ENCODE results near the gene IGFLR1.

The IGFLR1 gene

GRCh38 chr19:35754370-35755130, 12.3 kb upstream of the IGFLR1 start:
- 89 to 90% methylated on average over 13 of the region's 13 CpGs for WGBS, 2 experiments
- no peak overlapping the region for H3K4me3 ChIP-seq (ENCODE audit: insufficient read depth, low read depth, low read length)
- peaks cover 22% of the 10 kb centered on the region for H3K27me3 ChIP-seq (ENCODE audit: control insufficient read depth, insufficient read depth, low read length, poor library complexity, severe bottlenecking)
- H3K27ac ChIP-seq (ENCODE audit: insufficient read depth, low read depth, low read length, poor library complexity, severe bottlenecking), result no peak overlapping the region
- no peaks in the 10 kb centered on the region for H3K9me3 ChIP-seq (ENCODE audit: control insufficient read depth, low read length)
- H3K36me3 ChIP-seq (ENCODE audit: control insufficient read depth, insufficient read depth, low read length), result no peaks in the 10 kb centered on the region
- H3K4me1 ChIP-seq (ENCODE audit: control insufficient read depth, insufficient read depth, low read length), result peaks cover 16% of the 10 kb centered on the region

GRCh38 chr19:35753634-35754369, 11.6 kb upstream of the IGFLR1 start:
- H3K4me3 ChIP-seq (ENCODE audit: insufficient read depth, low read depth, low read length), result no peak overlapping the region
- WGBS, 2 experiments, result 93 to 96% methylated on average over 20 of the region's 20 CpGs
- no peaks in the 10 kb centered on the region for H3K36me3 ChIP-seq (ENCODE audit: control insufficient read depth, insufficient read depth, low read length)
- H3K27me3 ChIP-seq (ENCODE audit: control insufficient read depth, insufficient read depth, low read length, poor library complexity, severe bottlenecking), result peaks cover 22% of the 10 kb centered on the region
- H3K27ac ChIP-seq (ENCODE audit: insufficient read depth, low read depth, low read length, poor library complexity, severe bottlenecking), result no peak overlapping the region
- H3K4me1 ChIP-seq (ENCODE audit: control insufficient read depth, insufficient read depth, low read length), result peaks cover 16% of the 10 kb centered on the region
- no peaks in the 10 kb centered on the region for H3K9me3 ChIP-seq (ENCODE audit: control insufficient read depth, low read length)

DNA sequence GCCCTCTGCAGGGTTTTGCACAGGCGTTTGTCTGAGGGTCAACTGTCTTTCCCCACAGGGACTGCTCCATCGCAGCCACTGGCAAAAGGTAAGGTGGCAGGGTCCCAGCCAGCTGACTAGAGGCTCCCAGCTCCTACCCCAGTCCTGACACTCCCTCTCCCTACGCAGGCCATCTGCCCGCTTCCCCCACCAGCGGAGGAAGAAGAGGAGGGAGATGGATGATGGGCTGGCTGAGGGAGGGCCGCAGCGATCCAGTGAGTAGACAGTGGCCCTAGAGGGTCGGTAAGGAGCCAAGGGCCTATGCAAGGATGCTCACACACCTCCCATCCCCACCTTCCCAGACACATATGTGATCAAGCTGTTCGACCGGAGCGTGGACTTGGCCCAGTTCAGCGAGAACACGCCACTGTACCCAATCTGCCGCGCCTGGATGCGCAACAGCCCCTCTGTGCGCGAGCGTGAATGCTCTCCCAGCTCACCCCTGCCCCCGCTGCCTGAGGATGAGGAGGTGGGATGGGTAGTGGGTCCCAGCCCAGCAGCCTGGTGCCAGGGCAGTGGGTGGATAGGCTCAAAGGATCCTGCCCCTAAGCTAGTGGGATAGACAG, 10.6 kb upstream of the IGFLR1 start:
- H3K27ac ChIP-seq (ENCODE audit: insufficient read depth, low read depth, low read length, poor library complexity, severe bottlenecking), result no peak overlapping the region
- no peak overlapping the region for H3K4me3 ChIP-seq (ENCODE audit: insufficient read depth, low read depth, low read length)
- H3K36me3 ChIP-seq (ENCODE audit: control insufficient read depth, insufficient read depth, low read length), result no peaks in the 10 kb centered on the region
- no peaks in the 10 kb centered on the region for H3K9me3 ChIP-seq (ENCODE audit: control insufficient read depth, low read length)
- WGBS, 2 experiments, result 94% methylated on average over 19 to 20 of the region's 20 CpGs
- H3K4me1 ChIP-seq (ENCODE audit: control insufficient read depth, insufficient read depth, low read length), result peaks cover 16% of the 10 kb centered on the region
- peaks cover 22% of the 10 kb centered on the region for H3K27me3 ChIP-seq (ENCODE audit: control insufficient read depth, insufficient read depth, low read length, poor library complexity, severe bottlenecking)

GRCh38 chr19:35751839-35752745, 9.8 kb upstream of the IGFLR1 start:
- no peak overlapping the region for H3K27ac ChIP-seq (ENCODE audit: insufficient read depth, low read depth, low read length, poor library complexity, severe bottlenecking)
- H3K4me1 ChIP-seq (ENCODE audit: control insufficient read depth, insufficient read depth, low read length), result peaks cover 14% of the 10 kb centered on the region
- H3K4me3 ChIP-seq (ENCODE audit: insufficient read depth, low read depth, low read length), result no peak overlapping the region
- 90 to 92% methylated on average over 13 to 14 of the region's 14 CpGs for WGBS, 2 experiments
- no peaks in the 10 kb centered on the region for H3K36me3 ChIP-seq (ENCODE audit: control insufficient read depth, insufficient read depth, low read length)
- H3K27me3 ChIP-seq (ENCODE audit: control insufficient read depth, insufficient read depth, low read length, poor library complexity, severe bottlenecking), result peaks cover 22% of the 10 kb centered on the region
- no peaks in the 10 kb centered on the region for H3K9me3 ChIP-seq (ENCODE audit: control insufficient read depth, low read length)

DNA sequence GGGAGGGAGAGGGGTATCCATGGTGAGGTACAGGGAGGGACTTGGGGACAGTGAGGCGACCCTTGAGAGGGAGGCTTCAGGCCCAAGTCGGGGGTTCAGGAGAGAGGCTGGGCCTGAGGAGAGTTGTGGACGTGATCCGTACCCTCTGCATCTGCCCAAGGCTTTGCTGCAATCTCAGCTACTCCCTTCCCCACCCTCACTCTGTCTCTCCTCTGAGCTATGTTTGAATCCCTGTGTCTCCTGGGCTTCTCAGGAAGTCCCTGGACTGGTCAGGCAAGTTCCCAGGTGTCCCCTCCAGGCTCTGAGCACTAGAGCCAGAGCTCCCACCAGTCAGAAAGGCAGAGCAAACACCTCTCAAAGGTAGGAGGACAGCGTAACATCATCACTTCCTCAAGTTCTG, 7.9 kb upstream of the IGFLR1 start:
- H3K9me3 ChIP-seq (ENCODE audit: control insufficient read depth, low read length), result no peaks in the 10 kb centered on the region
- no peak overlapping the region for H3K4me3 ChIP-seq (ENCODE audit: insufficient read depth, low read depth, low read length)
- H3K27me3 ChIP-seq (ENCODE audit: control insufficient read depth, insufficient read depth, low read length, poor library complexity, severe bottlenecking), result peaks cover 4% of the 10 kb centered on the region
- H3K36me3 ChIP-seq (ENCODE audit: control insufficient read depth, insufficient read depth, low read length), result no peaks in the 10 kb centered on the region
- H3K27ac ChIP-seq (ENCODE audit: insufficient read depth, low read depth, low read length, poor library complexity, severe bottlenecking), result no peak overlapping the region
- WGBS, 2 experiments, result 89 to 91% methylated on average over 5 of the region's 5 CpGs
- H3K4me1 ChIP-seq (ENCODE audit: control insufficient read depth, insufficient read depth, low read length), result no peaks in the 10 kb centered on the region

GRCh38 chr19:35748106-35749020, 6.1 kb upstream of the IGFLR1 start, which contains the start of gene LIN37:
TSS of gene LIN37 (plus strand) at chr19:35748576. CDS start at chr19:35748725, 149 bp downstream.
- WGBS, 2 experiments, result 2 to 3% methylated on average over 44 to 45 of the region's 45 CpGs
- no peaks in the 10 kb centered on the region for H3K9me3 ChIP-seq (ENCODE audit: control insufficient read depth, low read length)
- H3K4me1 ChIP-seq (ENCODE audit: control insufficient read depth, insufficient read depth, low read length), result peaks cover 6% of the 10 kb centered on the region
- H3K27me3 ChIP-seq (ENCODE audit: control insufficient read depth, insufficient read depth, low read length, poor library complexity, severe bottlenecking), result no peaks in the 10 kb centered on the region
- H3K27ac ChIP-seq (ENCODE audit: insufficient read depth, low read depth, low read length, poor library complexity, severe bottlenecking), result no peak within 1 kb of the TSS
- no peaks in the 10 kb centered on the region for H3K36me3 ChIP-seq (ENCODE audit: control insufficient read depth, insufficient read depth, low read length)
- peak within 1 kb of the TSS; percentile 86 for H3K4me3 ChIP-seq (ENCODE audit: insufficient read depth, low read depth, low read length)

DNA sequence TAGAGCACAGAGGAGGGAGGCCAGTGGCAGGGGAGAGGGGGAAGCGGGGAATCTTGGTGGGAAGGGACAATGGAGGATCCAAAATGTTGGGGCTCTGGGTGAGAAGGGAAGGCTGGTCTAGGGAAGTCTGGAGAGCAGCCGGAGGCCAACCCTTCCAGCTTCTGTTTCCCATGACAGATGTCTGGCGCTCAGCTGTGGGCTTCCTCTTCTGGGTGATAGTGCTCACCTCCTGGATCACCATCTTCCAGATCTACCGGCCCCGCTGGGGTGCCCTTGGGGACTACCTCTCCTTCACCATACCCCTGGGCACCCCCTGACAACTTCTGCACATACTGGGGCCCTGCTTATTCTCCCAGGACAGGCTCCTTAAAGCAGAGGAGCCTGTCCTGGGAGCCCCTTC, 4.3 kb upstream of the IGFLR1 start:
- H3K36me3 ChIP-seq (ENCODE audit: control insufficient read depth, insufficient read depth, low read length), result no peaks in the 10 kb centered on the region
- no peak overlapping the region for H3K27ac ChIP-seq (ENCODE audit: insufficient read depth, low read depth, low read length, poor library complexity, severe bottlenecking)
- peaks cover 11% of the 10 kb centered on the region for H3K4me1 ChIP-seq (ENCODE audit: control insufficient read depth, insufficient read depth, low read length)
- peak overlapping the region; percentile 82 for H3K4me3 ChIP-seq (ENCODE audit: insufficient read depth, low read depth, low read length)
- WGBS, 2 experiments, result 93 to 95% methylated on average over 5 of the region's 5 CpGs
- H3K9me3 ChIP-seq (ENCODE audit: control insufficient read depth, low read length), result no peaks in the 10 kb centered on the region
- H3K27me3 ChIP-seq (ENCODE audit: control insufficient read depth, insufficient read depth, low read length, poor library complexity, severe bottlenecking), result no peaks in the 10 kb centered on the region

DNA sequence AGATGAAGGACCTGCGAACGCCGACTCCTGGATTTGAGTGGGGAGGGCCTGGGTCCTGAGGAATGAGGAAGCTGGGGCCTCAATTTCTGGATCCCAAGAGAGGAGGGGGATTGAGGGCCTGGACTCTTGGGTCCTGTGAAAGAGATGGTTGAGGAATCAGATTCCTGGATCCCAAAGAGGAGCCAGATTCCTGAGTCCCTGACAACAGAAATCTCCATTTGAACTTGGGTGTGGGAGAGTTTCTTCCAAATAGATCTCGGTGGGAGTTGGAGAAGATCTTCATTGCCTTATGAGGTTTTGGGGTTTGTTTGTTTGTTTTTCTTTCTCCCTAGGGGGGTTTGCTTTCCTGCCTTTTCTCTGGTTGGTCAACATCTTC, 3.8 kb upstream of the IGFLR1 start:
- Histone ChIP-seq H3K27ac (ENCODE audit: insufficient read depth, low read depth, low read length, poor library complexity, severe bottlenecking) (no peak overlapping the region), H3K27me3 (ENCODE audit: control insufficient read depth, insufficient read depth, low read length, poor library complexity, severe bottlenecking) (no peaks in the 10 kb centered on the region), H3K4me1 (ENCODE audit: control insufficient read depth, insufficient read depth, low read length) (peaks cover 13% of the 10 kb centered on the region), H3K36me3 (ENCODE audit: control insufficient read depth, insufficient read depth, low read length) (no peaks in the 10 kb centered on the region), H3K9me3 (ENCODE audit: control insufficient read depth, low read length) (no peaks in the 10 kb centered on the region), H3K4me3 (ENCODE audit: insufficient read depth, low read depth, low read length) (peak overlapping the region; percentile 82)
- WGBS, 2 experiments, result 24 to 28% methylated on average over 4 of the region's 4 CpGs
